Measurements from ENCODE around the gene IGDCC3. TPM values are rescaled to one million over a fixed set of nuclear protein-coding genes. Genes with fewer than 3 reads are reported as not detected.

The IGDCC3 gene
- total and polyA plus RNA-seq, 2 donors (not counting 1 experiment from before 2014, with no cell fraction given): not detected

- WGBS (ENCODE audit: insufficient coverage): 97% methylated on average over 5 of the region's 11 CpGs
- no peaks in the 10 kb centered on the region for H3K9me3 ChIP-seq (ENCODE audit: control extremely low read depth in 1 of 3, control insufficient read depth in 2 of 3, insufficient read depth in 1 of 3, low read length in 2 of 3)
- ATAC-seq (ENCODE audit: low read depth): no peak
- H3K27ac ChIP-seq (ENCODE audit: low read length in 2 of 2): no peak overlapping the region
- Mint-ChIP-seq H3K4me3 (no peak overlapping the region), H3K27me3 (peaks cover 10% of the 10 kb centered on the region), H3K27ac (no peak overlapping the region), H3K4me1 (no peaks in the 10 kb centered on the region), H3K9me3 (ENCODE audit: insufficient read depth) (no peaks in the 10 kb centered on the region)
- H3K4me1 ChIP-seq (ENCODE audit: control insufficient read depth in 2 of 2, insufficient read depth in 2 of 2, low read length in 2 of 2): no peaks in the 10 kb centered on the region
- TF ChIP-seq EZH2 (IDR thresholded peaks at IDR 0.05; ENCODE audit: borderline replicate concordance, insufficient read depth, low read depth, low read length, poor library complexity, severe bottlenecking) (no peak), CTCF (IDR thresholded peaks at IDR 0.05) (no peak)
- no peaks in the 10 kb centered on the region for H4K20me1 ChIP-seq (ENCODE audit: control insufficient read depth, insufficient read depth, low read length, poor library complexity, severe bottlenecking)
- DNase-seq: no peak
- H3K79me2 ChIP-seq (ENCODE audit: control insufficient read depth, insufficient read depth, low read length): no peaks in the 10 kb centered on the region
- H3K9ac ChIP-seq (ENCODE audit: low read length): no peak overlapping the region
- H3K27me3 ChIP-seq (replicated peaks in 1 of 4; ENCODE audit: control extremely low read depth in 1 of 4, control insufficient read depth in 3 of 4, insufficient read depth in 4 of 4, low read length in 3 of 4): peaks cover 0 to 6% (median 0%) of the 10 kb centered on the region in 4 experiments
- ChIA-PET POLR2A (interaction anchor here (1.2 kb wide), 1 partner anchor 8 kb away, joined by 3 read pairs; the partner anchor contains the start of gene RNU5B-1), CTCF (interaction anchor here (1.0 to 4.0 kb wide), 2 partner anchors 72 to 74 kb away, joined by 5 to 22 read pairs; no protein-coding TSS in a partner anchor)
- H3K4me2 ChIP-seq (replicated peaks; ENCODE audit: low read depth, low read length, poor library complexity, severe bottlenecking): no peak overlapping the region
- no peak overlapping the region for H3K4me3 ChIP-seq (ENCODE audit: control extremely low read depth in 1 of 5, extremely low read depth in 1 of 5, insufficient read depth in 1 of 5, low read depth in 2 of 5, low read length in 4 of 5)
- H2AFZ ChIP-seq (ENCODE audit: insufficient read depth, low read depth, low read length, poor library complexity, severe bottlenecking): no peak overlapping the region
- intact Hi-C loops (cut with micrococcal nuclease): no loop called here
- H3K36me3 ChIP-seq (replicated peaks in 1 of 2; ENCODE audit: control extremely low read depth in 1 of 2, control insufficient read depth in 1 of 2, extremely low read depth in 1 of 2, insufficient read depth in 2 of 2, low read length in 1 of 2): no peaks in the 10 kb centered on the region
Observed at GRCh38 chr15:65312400-65312916, 65.3 kb downstream of the IGDCC3 start.

- no peak overlapping the region for H3K27ac Mint-ChIP-seq
Observed at GRCh38 chr15:65311760-65312159, 66.0 kb downstream of the IGDCC3 start.

More at GRCh38 chr15:65311760-65312159, 66.0 kb downstream of the IGDCC3 start:
- Histone ChIP-seq H3K4me2 (replicated peaks; ENCODE audit: low read depth, low read length, poor library complexity, severe bottlenecking) (no peak overlapping the region), H3K4me1 (ENCODE audit: control insufficient read depth in 2 of 2, insufficient read depth in 2 of 2, low read length in 2 of 2) (no peaks in the 10 kb centered on the region), H2AFZ (ENCODE audit: insufficient read depth, low read depth, low read length, poor library complexity, severe bottlenecking) (no peak overlapping the region), H4K20me1 (ENCODE audit: control insufficient read depth, insufficient read depth, low read length, poor library complexity, severe bottlenecking) (no peaks in the 10 kb centered on the region), H3K27ac (ENCODE audit: low read length in 2 of 2) (no peak overlapping the region), H3K9ac (ENCODE audit: low read length) (no peak overlapping the region), H3K36me3 (replicated peaks in 1 of 2; ENCODE audit: control extremely low read depth in 1 of 2, control insufficient read depth in 1 of 2, extremely low read depth in 1 of 2, insufficient read depth in 2 of 2, low read length in 1 of 2) (no peaks in the 10 kb centered on the region), H3K4me3 (ENCODE audit: control extremely low read depth in 1 of 5, extremely low read depth in 1 of 5, insufficient read depth in 1 of 5, low read depth in 2 of 5, low read length in 4 of 5) (no peak overlapping the region), H3K79me2 (ENCODE audit: control insufficient read depth, insufficient read depth, low read length) (no peaks in the 10 kb centered on the region), H3K9me3 (ENCODE audit: control extremely low read depth in 1 of 3, control insufficient read depth in 2 of 3, insufficient read depth in 1 of 3, low read length in 2 of 3) (no peaks in the 10 kb centered on the region), H3K27me3 (replicated peaks in 1 of 4; ENCODE audit: control extremely low read depth in 1 of 4, control insufficient read depth in 3 of 4, insufficient read depth in 4 of 4, low read length in 3 of 4) (peaks cover 0 to 6% (median 0%) of the 10 kb centered on the region in 4 experiments)
- ChIA-PET CTCF (interaction anchor here (0.7 kb wide), 1 partner anchor 71 kb away, joined by 3 read pairs; no protein-coding TSS in a partner anchor), POLR2A (no interaction called here)
- ATAC-seq (ENCODE audit: low read depth) (no peak), DNase-seq (no peak)
- TF ChIP-seq EZH2 (IDR thresholded peaks at IDR 0.05; ENCODE audit: borderline replicate concordance, insufficient read depth, low read depth, low read length, poor library complexity, severe bottlenecking) (no peak), CTCF (IDR thresholded peaks at IDR 0.05) (no peak)
- Mint-ChIP-seq H3K4me3 (no peak overlapping the region), H3K27me3 (peaks cover 10% of the 10 kb centered on the region), H3K9me3 (ENCODE audit: insufficient read depth) (no peaks in the 10 kb centered on the region), H3K4me1 (no peaks in the 10 kb centered on the region)
- intact Hi-C loops (cut with micrococcal nuclease): no loop called here
- WGBS (ENCODE audit: insufficient coverage): 23% methylated on average over 3 of the region's 3 CpGs
